Heart left ventricle (tissue), 16 donors: ENCODE data around the gene STEEP1. TPM values are rescaled to one million over a fixed set of nuclear protein-coding genes. Genes with fewer than 3 reads are reported as not detected.

Source experiments
- ATAC-seq, 4 donors: fragments of 200-7000 bp; cut with Tn5 transposase; one replicate each; pipeline ENCODE4 v1.9.1; 2020 to 2022; ENCODE audit warnings: moderate library complexity in 4 of 4, mild to moderate bottlenecking in 3 of 4, moderate number of reproducible peaks in 1 of 4
- DNase-seq, 5 donors: peaks; one replicate each; pipeline ENCODE4 v3.0.0-alpha.2; 2020
- H3K27ac ChIP-seq, 12 donors: fragments of 200-600 bp; sonication (generic) in 4 of 12; one replicate each; pipeline versions ENCODE4 v1.5.0 to v1.8.0; 2016 to 2022; ENCODE audit warnings: mild to moderate bottlenecking in 2 of 12
- H3K27me3 ChIP-seq, 9 donors: fragments of 200-600 bp; sonication (generic) in 2 of 9; one replicate each; pipeline versions ENCODE4 v1.5.1 to v1.8.0; 2016 to 2022; ENCODE audit warnings: mild to moderate bottlenecking in 3 of 9
- H3K36me3 ChIP-seq, 9 donors: fragments of 200-600 bp; sonication (generic) in 2 of 9; one replicate each; pipeline versions ENCODE4 v1.5.0 to v1.8.0; 2018 to 2022; ENCODE audit warnings: mild to moderate bottlenecking in 2 of 9
- H3K4me1 ChIP-seq, 12 donors: fragments of 200-600 bp; sonication (generic) in 4 of 12; one replicate each; pipeline versions ENCODE4 v1.5.0 to v1.8.0; 2016 to 2022; ENCODE audit warnings: mild to moderate bottlenecking in 3 of 12
- H3K4me3 ChIP-seq, 12 donors: fragments of 200-600 bp; sonication (generic) in 4 of 12; one replicate each; pipeline versions ENCODE4 v1.5.0 to v1.8.0; 2017 to 2022; ENCODE audit warnings: mild to moderate bottlenecking in 9 of 12, moderate library complexity in 4 of 12
- H3K9me3 ChIP-seq, 12 donors: fragments of 200-600 bp; sonication (generic) in 4 of 12; one replicate each; pipeline versions ENCODE4 v1.5.0 to v1.8.0; 2016 to 2022; ENCODE audit warnings: mild to moderate bottlenecking in 1 of 12
- CTCF ChIP-seq, 12 donors: fragments of 200-600 bp; sonication (generic) in 4 of 12; IDR thresholded peaks; one replicate each; pipeline versions ENCODE4 v1.5.0 to v1.8.0; 2018 to 2022; ENCODE audit warnings: antibody characterized with exemption in 12 of 12, mild to moderate bottlenecking in 5 of 12
- POLR2A ChIP-seq, 2 donors: fragments of 450-650 bp; IDR thresholded peaks; one replicate each; pipeline ENCODE4 v1.6.1; 2017; ENCODE audit warnings: antibody characterized with exemption in 2 of 2, mild to moderate bottlenecking in 2 of 2, moderate library complexity in 2 of 2
- WGBS, 4 donors: extraction: QIAGEN DNeasy Blood & Tissue Kit in 2 of 4; methylation state at CpG; one replicate each; pipeline versions ENCODE4 v1.1.5 to v1.1.7; 2013 to 2018; 5-methylcytosine and 5-hydroxymethylcytosine counted together
- intact Hi-C, 10 donors: fragments of 100-400 bp; cut with DNase I; formaldehyde crosslinking; loops; one replicate each; pipeline versions ENCODE4 v1.11.1 to v1.14.2; 2022
- polyA plus RNA-seq, 2 donors: library from polyadenylated mRNA; stranded (reverse); fragments of 200-250 nt; gene quantifications; one replicate each; pipeline ENCODE4 v1.2.3, GENCODE V29; 2013
- total RNA-seq, 9 donors: library from RNA; depleted of rRNA in 2 of 9; stranded (reverse); fragments of >200 nt in 2 of 9; fragmentation: NEBNext Ultra II Directional in 3 of 9; extraction: Animal tissue kit (Norgen Biotek cat#: 25700) in 3 of 9; gene quantifications; one replicate each; pipeline versions ENCODE4 v1.1.0 to v1.2.4, GENCODE V29; 2016 to 2023
- donor health status: ischemic (EF 13 %, LVEDD 7.1; RV severe dilation, severe dysfunction).
- donor health status: healthy with polysubstance abuse.
- donor health status: DM: no; HTN: yes; CAD: no.
- donor health status: DM: no; HTN: no; CAD: no.
- donor health status: ischemic (EF 25% LVEDD 6.9; RV normal size, moderate dysfunction).
- donor health status: ischemic (EF 25% LVEDD 5.7; RV mildly dilated, moderate dysfunction).
- donor health status: healthy.
- donor health status: DM: yes; HTN: yes; CAD: no.
- donor health status: ischemic (EF 35%, LVEDD 5.7; RV mildly dilated, moderate dysfunction).
- donor health status: nonischemic (EF 11% LVEDD 7.7; RV severe dilation, severe dysfunction).
- donor health status: DM: yes; HTN: yes; CAD: no.
- donor health status: PGD.
- donor health status: ischemic (EF 29% LVEDD 5.4; RV normal size, mild dysfunction).
- donor health status: nonischemic (EF 23%, LVEDD 6.1; RV moderate dilation, normal function).

Gene STEEP1
- total and polyA plus RNA-seq, 11 donors = 5.4 to 21.7 (median 16.7) TPM

- Histone ChIP-seq H3K4me1 (no peaks in the 10 kb centered on the region), H3K36me3 (no peaks in the 10 kb centered on the region), H3K9me3 (no peaks in the 10 kb centered on the region), H3K27ac (no peak overlapping the region), H3K4me3 (no peak overlapping the region), H3K27me3 (no peaks in the 10 kb centered on the region)
- peak in 1 of 4 donors; percentile 47 for ATAC-seq
- no peak for TF ChIP-seq POLR2A (IDR thresholded peaks at IDR 0.05)
- peak; percentile 42 to 64 (median 52) for TF ChIP-seq CTCF (IDR thresholded peaks at IDR 0.05)
- peak in 3 of 5 donors; percentile 17 to 55 (median 32) for DNase-seq
- whole genome bisulfite sequencing, 4 donors = 9 to 22% (median 19%) methylated on average over 8 of the region's 8 CpGs
- intact Hi-C loops = loop anchor here in 1 of 10 donors (10.0 kb wide), 1 partner anchor 86 kb away; the partner anchor contains the start of gene UBE2A
Measured at GRCh38 chrX:119488749-119489148, 76.5 kb downstream of the STEEP1 start.

Other genes with a start within 250 kb of the STEEP1 start
- 1 to 10 TPM; 2.0 to 7.8 (median 3.2) TPM for gene SLC25A43, start 166.1 kb downstream of the STEEP1 start, total RNA-seq
- gene SLC25A43, start 166.1 kb downstream of the STEEP1 start, polyA plus RNA-seq = 1 to 10 TPM; 1.7 to 3.1 TPM
- 100 to 1,000 TPM; 127 to 288 (median 176) TPM for gene SLC25A5, start 97.0 kb downstream of the STEEP1 start, total RNA-seq
- 100 to 1,000 TPM in 1 of 2 donors, 10 to 100 TPM in 1; 48.7 to 590 TPM for gene SLC25A5, start 97.0 kb downstream of the STEEP1 start, polyA plus RNA-seq
- 10 to 100 TPM; 37.3 to 72.4 (median 65.5) TPM for gene UBE2A, start 9.2 kb upstream of the STEEP1 start, total RNA-seq
- 10 to 100 TPM; 51.5 to 86.2 TPM for gene UBE2A, start 9.2 kb upstream of the STEEP1 start, polyA plus RNA-seq
- gene NKRF, start 41.0 kb upstream of the STEEP1 start, total RNA-seq = 1 to 10 TPM; 3.9 to 6.0 (median 4.8) TPM
- gene NKRF, start 41.0 kb upstream of the STEEP1 start, polyA plus RNA-seq = 1 to 10 TPM; 3.1 to 4.3 TPM
- 10 to 100 TPM in 5 of 9 donors, 1 to 10 TPM in 4; 7.6 to 36.4 (median 10.0) TPM for gene SEPTIN6, start 127.8 kb upstream of the STEEP1 start, total RNA-seq
- 1 to 10 TPM; 3.3 to 7.2 TPM for gene SEPTIN6, start 127.8 kb upstream of the STEEP1 start, polyA plus RNA-seq
- 1 to 10 TPM in 1 of 9 donors, under 1 TPM in 3, not detected in 5; 0.15 to 2.1 (median 0.45) TPM for gene SOWAHD, start 193.2 kb upstream of the STEEP1 start, total RNA-seq
- under 1 TPM; 0.17 to 0.19 TPM for gene SOWAHD, start 193.2 kb upstream of the STEEP1 start, polyA plus RNA-seq
- 1,000 to 10,000 TPM in 8 of 9 donors, 100 to 1,000 TPM in 1; 933 to 1,886 (median 1,201) TPM for gene RPL39, start 226.2 kb upstream of the STEEP1 start, total RNA-seq
- gene RPL39, start 226.2 kb upstream of the STEEP1 start, polyA plus RNA-seq = 1,000 to 10,000 TPM; 3,082 to 4,859 TPM